Spleen (tissue), 11 donors: ENCODE measurements around the gene ALCAM. TPM values are rescaled to one million over a fixed set of nuclear protein-coding genes. Genes with fewer than 3 reads are reported as not detected.
A peak's percentile ranks its signal among the peaks of the same experiment; 100 is the strongest.

Experiments used
- DNase-seq: peaks from one replicate; pipeline ENCODE4 v3.0.0-alpha.2; 2020
- H3K27ac ChIP-seq, 8 donors: fragments of 200-600 bp; sonication (generic) in 7 of 8; 1 replicate in 4 of 8; 2 replicates in 4 of 8; pipeline versions ENCODE4 v1.5.0 to v1.8.0; 2016 to 2021; ENCODE audit warnings: inconsistent platforms in 4 of 8, mild to moderate bottlenecking in 4 of 8, moderate library complexity in 1 of 8
- H3K27me3 ChIP-seq, 7 donors: fragments of 200-600 bp; sonication (generic) in 6 of 7; replicated peaks in 1 of 7; 1 replicate in 4 of 7; 2 replicates in 3 of 7; pipeline versions ENCODE4 v1.5.0 to v1.8.0; 2016 to 2021; ENCODE audit warnings: inconsistent platforms in 3 of 7, mild to moderate bottlenecking in 1 of 7
- H3K36me3 ChIP-seq, 6 donors: fragments of 200-600 bp; sonication (generic) in 5 of 6; 1 replicate in 4 of 6; 2 replicates in 2 of 6; pipeline versions ENCODE4 v1.5.0 to v1.8.0; 2016 to 2021; ENCODE audit warnings: inconsistent platforms in 2 of 6
- H3K4me1 ChIP-seq, 6 donors: fragments of 200-600 bp; sonication (generic) in 5 of 6; 1 replicate in 3 of 6; 2 replicates in 3 of 6; pipeline versions ENCODE4 v1.5.0 to v1.8.0; 2016 to 2021; ENCODE audit warnings: inconsistent platforms in 3 of 6
- H3K4me3 ChIP-seq, 8 donors: fragments of 200-600 bp; sonication (generic) in 7 of 8; 1 replicate in 4 of 8; 2 replicates in 4 of 8; pipeline versions ENCODE4 v1.5.0 to v1.8.0; 2016 to 2021; ENCODE audit warnings: inconsistent platforms in 4 of 8, mild to moderate bottlenecking in 4 of 8, moderate library complexity in 2 of 8
- H3K9me3 ChIP-seq, 8 donors: fragments of 200-600 bp; sonication (generic) in 7 of 8; 1 replicate in 4 of 8; 2 replicates in 4 of 8; pipeline versions ENCODE4 v1.5.0 to v1.8.0; 2016 to 2021; ENCODE audit warnings: inconsistent platforms in 4 of 8
- CTCF ChIP-seq, 11 experiments: fragments of 200-600 bp in 7 of 11; fragments of 450-650 bp in 4 of 11; sonication (generic) in 4 of 11; IDR thresholded peaks in 8 of 11; conservative IDR thresholded peaks in 3 of 11; 1 replicate in 7 of 11; 2 replicates in 4 of 11; pipeline versions ENCODE4 v1.4.0 to v1.8.0; 2016 to 2021; ENCODE audit warnings: antibody characterized with exemption in 11 of 11, inconsistent platforms in 4 of 11, mild to moderate bottlenecking in 1 of 11
- POLR2A ChIP-seq, 3 donors: fragments of 450-650 bp; IDR thresholded peaks; one replicate each; pipeline ENCODE4 v1.5.1; 2017; ENCODE audit warnings: antibody characterized with exemption in 3 of 3, mild to moderate bottlenecking in 1 of 3
- POLR2AphosphoS5 ChIP-seq, 3 donors: sonication (generic); formaldehyde crosslinking; IDR thresholded peaks; one replicate each; pipeline ENCODE4 v1.5.1; 2017; ENCODE audit warnings: antibody characterized with exemption in 3 of 3
- WGBS, 5 donors: extraction: QIAGEN DNeasy Blood & Tissue Kit in 3 of 5; methylation state at CpG; one replicate each; pipeline versions ENCODE4 v1.1.5 to v1.1.7; 2013 to 2018; 5-methylcytosine and 5-hydroxymethylcytosine counted together
- intact Hi-C: fragments of 100-400 bp; cut with DNase I; formaldehyde crosslinking; loops from one replicate; pipeline ENCODE4 v1.15.0; 2023; ENCODE audit warnings: low total_unique reads
- polyA plus RNA-seq, 3 donors: library from polyadenylated mRNA; stranded (reverse); fragments of 200-250 nt; gene quantifications; one replicate each; pipeline ENCODE4 v1.2.1, GENCODE V29; 2013
- total RNA-seq, 7 donors: library from RNA; depleted of rRNA in 3 of 7; stranded (reverse); fragments of >200 nt in 3 of 7; fragmentation: NEBNext Ultra II Directional in 4 of 7; extraction: Animal tissue kit (Norgen Biotek cat#: 25700) in 4 of 7; gene quantifications; one replicate each; pipeline versions ENCODE4 v1.1.0 to v1.2.1, GENCODE V29; 2016 to 2021
- donor health status: healthy with polysubstance abuse.
- donor health status: DM: no; HTN: no; CAD: no; lungs with moderate emphysema.
- donor health status: DM: no; HTN: no; CAD: no.
- donor health status: Bipolar disorder and iron deficiency.
- donor health status: healthy.
- donor health status: DM: no; HTN: no; CAD: no.
- donor health status: DM: yes; HTN: yes; CAD: no.

Gene ALCAM
- total and polyA plus RNA-seq, 10 donors = 6.3 to 18.5 (median 11.8) TPM

- H3K4me1 ChIP-seq = peaks cover 0 to 7% (median 0%) of the 10 kb centered on the region in 6 donors
- intact Hi-C loops = loop anchor here (10.0 kb wide), 1 partner anchor 951 kb away; no protein-coding TSS in a partner anchor
- H3K9me3 ChIP-seq = no peaks in the 10 kb centered on the region
- DNase-seq = no peak
- no peaks in the 10 kb centered on the region for H3K36me3 ChIP-seq
- no peaks in the 10 kb centered on the region for H3K27me3 ChIP-seq
- no peak overlapping the region for H3K4me3 ChIP-seq
- 88 to 99% (median 92%) methylated on average over 2 of the region's 2 CpGs for WGBS, 5 donors
- no peak overlapping the region for H3K27ac ChIP-seq
- TF ChIP-seq POLR2AphosphoS5 (IDR thresholded peaks at IDR 0.05) = no peak
- no peak for TF ChIP-seq CTCF (IDR thresholded peaks at IDR 0.05 in 8 of 11, conservative IDR thresholded peaks at IDR 0.05 in 3 of 11)
- TF ChIP-seq POLR2A (IDR thresholded peaks at IDR 0.05) = no peak
Observed at GRCh38 chr3:105515372-105515771, 148.7 kb downstream of the ALCAM start.

GRCh38 chr3:105516972-105517371 is 150.3 kb downstream of the ALCAM start:
- Histone ChIP-seq H3K9me3 (no peaks in the 10 kb centered on the region), H3K27ac (no peak overlapping the region), H3K4me1 (peaks cover 0 to 7% (median 0%) of the 10 kb centered on the region in 6 donors), H3K36me3 (no peaks in the 10 kb centered on the region), H3K27me3 (no peaks in the 10 kb centered on the region), H3K4me3 (no peak overlapping the region)
- intact Hi-C loops = loop anchor here (10.0 kb wide), 1 partner anchor 952 kb away; no protein-coding TSS in a partner anchor
- DNase-seq = no peak
- TF ChIP-seq POLR2A (IDR thresholded peaks at IDR 0.05) (no peak), CTCF (IDR thresholded peaks at IDR 0.05 in 8 of 11, conservative IDR thresholded peaks at IDR 0.05 in 3 of 11) (no peak), POLR2AphosphoS5 (IDR thresholded peaks at IDR 0.05) (no peak)
- 66 to 82% (median 78%) methylated on average over 6 of the region's 6 CpGs for whole genome bisulfite sequencing, 5 donors

GRCh38 chr3:105518203-105518602 is 151.5 kb downstream of the ALCAM start:
- H3K27ac ChIP-seq = no peak overlapping the region
- no peaks in the 10 kb centered on the region for H3K36me3 ChIP-seq
- H3K4me3 ChIP-seq = no peak overlapping the region
- H3K27me3 ChIP-seq = no peaks in the 10 kb centered on the region
- H3K4me1 ChIP-seq = peaks cover 0 to 7% (median 0%) of the 10 kb centered on the region in 6 donors
- no peak for DNase-seq
- H3K9me3 ChIP-seq = no peaks in the 10 kb centered on the region
- intact Hi-C loops = loop anchor here (10.0 kb wide), 1 partner anchor 953 kb away; no protein-coding TSS in a partner anchor
- no peak for TF ChIP-seq CTCF (IDR thresholded peaks at IDR 0.05 in 8 of 11, conservative IDR thresholded peaks at IDR 0.05 in 3 of 11)
- no peak for TF ChIP-seq POLR2AphosphoS5 (IDR thresholded peaks at IDR 0.05)
- no peak for TF ChIP-seq POLR2A (IDR thresholded peaks at IDR 0.05)

GRCh38 chr3:105518806-105519418 is 152.2 kb downstream of the ALCAM start:
- intact Hi-C loops = loop anchor here (10.0 kb wide), 1 partner anchor 954 kb away; no protein-coding TSS in a partner anchor
- TF ChIP-seq POLR2A (IDR thresholded peaks at IDR 0.05) (no peak), POLR2AphosphoS5 (IDR thresholded peaks at IDR 0.05) (no peak), CTCF (IDR thresholded peaks at IDR 0.05 in 8 of 11, conservative IDR thresholded peaks at IDR 0.05 in 3 of 11) (peak in 10 of 11 experiments; percentile 32 to 69 (median 54))

More at GRCh38 chr3:105518806-105519418, 152.2 kb downstream of the ALCAM start:
- DNase-seq = no peak
- H3K27me3 ChIP-seq = no peaks in the 10 kb centered on the region
- no peak overlapping the region for H3K27ac ChIP-seq
- no peaks in the 10 kb centered on the region for H3K9me3 ChIP-seq
- 2 to 3% (median 3%) methylated on average over 4 of the region's 4 CpGs for WGBS, 5 donors
- no peak overlapping the region for H3K4me3 ChIP-seq
- H3K36me3 ChIP-seq = peaks cover 0 to 2% (median 0%) of the 10 kb centered on the region in 6 donors
- H3K4me1 ChIP-seq = peaks cover 0 to 7% (median 0%) of the 10 kb centered on the region in 6 donors
